ENCODE data around the gene PMF1.

PMF1 gene

GRCh38 chr1:156212833-156213643, at the start of gene PMF1:
PMF1 (plus strand) TSS chr1:156213007; CDS start chr1:156213016, 9 bp downstream.
- peak within 1 kb of the TSS; percentile 95 for H3K4me3 ChIP-seq (ENCODE audit: low read depth, low read length)
- in situ Hi-C loops (cut with HindIII; ENCODE audit: low sequenced_read_pairs): no loop called here
- no peak for TF ChIP-seq CTCF (IDR thresholded peaks at IDR 0.05; ENCODE audit: low read depth, low read length)
- peak; percentile 98 for DNase-seq (ENCODE audit: low read depth, low spot score)

- no peak for DNase-seq (ENCODE audit: low read depth, low spot score)
- no peak overlapping the region for H3K4me3 ChIP-seq (ENCODE audit: low read depth, low read length)
- in situ Hi-C loops (cut with HindIII; ENCODE audit: low sequenced_read_pairs): no loop called here
- no peak for TF ChIP-seq CTCF (IDR thresholded peaks at IDR 0.05; ENCODE audit: low read depth, low read length)
Observed at GRCh38 chr1:156163712-156164111, 49.1 kb upstream of the PMF1 start.

- no peak for TF ChIP-seq CTCF (IDR thresholded peaks at IDR 0.05; ENCODE audit: low read depth, low read length)
- in situ Hi-C loops (cut with HindIII; ENCODE audit: low sequenced_read_pairs): no loop called here
- DNase-seq (ENCODE audit: low read depth, low spot score): no peak
- H3K4me3 ChIP-seq (ENCODE audit: low read depth, low read length): no peak overlapping the region
Observed at GRCh38 chr1:156164125-156164831, 48.5 kb upstream of the PMF1 start.

GRCh38 chr1:156165083-156165482, 47.7 kb upstream of the PMF1 start:
- in situ Hi-C loops (cut with HindIII; ENCODE audit: low sequenced_read_pairs): no loop called here
- no peak overlapping the region for H3K4me3 ChIP-seq (ENCODE audit: low read depth, low read length)
- DNase-seq (ENCODE audit: low read depth, low spot score): no peak
- no peak for TF ChIP-seq CTCF (IDR thresholded peaks at IDR 0.05; ENCODE audit: low read depth, low read length)

- no peak for TF ChIP-seq CTCF (IDR thresholded peaks at IDR 0.05; ENCODE audit: low read depth, low read length)
- H3K4me3 ChIP-seq (ENCODE audit: low read depth, low read length): no peak overlapping the region
- no peak for DNase-seq (ENCODE audit: low read depth, low spot score)
- in situ Hi-C loops (cut with HindIII; ENCODE audit: low sequenced_read_pairs): no loop called here
Observed at GRCh38 chr1:156167536-156167935, 45.3 kb upstream of the PMF1 start.

GRCh38 chr1:156172696-156173470, 39.9 kb upstream of the PMF1 start:
- no peak for DNase-seq (ENCODE audit: low read depth, low spot score)
- in situ Hi-C loops (cut with HindIII; ENCODE audit: low sequenced_read_pairs): no loop called here
- peak; percentile 8 for TF ChIP-seq CTCF (IDR thresholded peaks at IDR 0.05; ENCODE audit: low read depth, low read length)
- no peak overlapping the region for H3K4me3 ChIP-seq (ENCODE audit: low read depth, low read length)

Data from astrocyte of the spinal cord (primary cell).